NCI-H2227 (cell line): Measurements from ENCODE around the gene KRTAP10-6.
"Not testable (repeated sequence)": the region's sequence is repeated elsewhere in the genome, so short reads cannot be mapped to it uniquely, and the experiment has no call there.

Experiments used
- DNase-seq: peaks from one replicate; lab custom pipeline; 2025; ENCODE audit not compliant: unreplicated experiment; lab: John Stamatoyannopoulos, UW

The KRTAP10-6 gene

GRCh38 chr21:44564099-44564498, 28.2 kb downstream of the KRTAP10-6 start:
- DNase-seq = no peak

- DNase-seq = no peak
These were observed 33.6 kb downstream of the KRTAP10-6 start, which contains the start of gene KRTAP10-3 for GRCh38 chr21:44558695-44559094. TSS of gene KRTAP10-3 (minus strand) at chr21:44558795. CDS start at chr21:44558715, 80 bp downstream.

- DNase-seq = not testable (repeated sequence)
These were observed 34.0 kb downstream of the KRTAP10-6 start for GRCh38 chr21:44558329-44558675.

- DNase-seq = no peak
These were observed 34.6 kb downstream of the KRTAP10-6 start for GRCh38 chr21:44557491-44558328.

GRCh38 chr21:44556879-44557278, 35.4 kb downstream of the KRTAP10-6 start:
- DNase-seq = no peak

GRCh38 chr21:44555200-44555875, 37.0 kb downstream of the KRTAP10-6 start:
- no peak for DNase-seq

GRCh38 chr21:44552681-44553080, 39.6 kb downstream of the KRTAP10-6 start:
- no peak for DNase-seq

GRCh38 chr21:44552136-44552535, 40.2 kb downstream of the KRTAP10-6 start:
- DNase-seq = no peak

- DNase-seq = peak; percentile 77
These were observed 40.9 kb downstream of the KRTAP10-6 start, which contains the start of gene KRTAP10-2 for GRCh38 chr21:44551340-44551961. TSS of gene KRTAP10-2 (minus strand) at chr21:44551505. CDS start at chr21:44551458, 47 bp downstream.

- no peak for DNase-seq
These were observed 41.5 kb downstream of the KRTAP10-6 start for GRCh38 chr21:44550807-44551206.

- DNase-seq = not testable (repeated sequence)
These were observed 42.0 kb downstream of the KRTAP10-6 start for GRCh38 chr21:44550285-44550684.

GRCh38 chr21:44549525-44550211, 42.6 kb downstream of the KRTAP10-6 start:
- DNase-seq = no peak

GRCh38 chr21:44548922-44549321, 43.4 kb downstream of the KRTAP10-6 start:
- no peak for DNase-seq

GRCh38 chr21:44548381-44548780, 43.9 kb downstream of the KRTAP10-6 start:
- no peak for DNase-seq

GRCh38 chr21:44547656-44548331, 44.5 kb downstream of the KRTAP10-6 start:
- DNase-seq = no peak

GRCh38 chr21:44544566-44544965, 47.7 kb downstream of the KRTAP10-6 start:
- DNase-seq = no peak

GRCh38 chr21:44542716-44543115, 49.6 kb downstream of the KRTAP10-6 start:
- DNase-seq = no peak
